Umbilical cord (tissue), 2 donors: ENCODE results near the gene PDE8B. TPM values are rescaled to one million over a fixed set of nuclear protein-coding genes. Genes with fewer than 3 reads are reported as not detected.

Experiments used
- DNase-seq: peaks from one replicate; pipeline ENCODE4 v3.0.0-alpha.2; 2015; ENCODE audit warnings: low spot score
- total RNA-seq: library from RNA; depleted of rRNA; stranded (reverse); fragments of >200 nt; gene quantifications from one replicate; pipeline ENCODE4 v1.2.3, GENCODE V29; 2014; ENCODE audit warnings: low replicate concordance; ENCODE audit not compliant: insufficient read depth

Gene PDE8B
- total RNA-seq, 1 donor from 2014 or later, result 5.8 TPM

DNA sequence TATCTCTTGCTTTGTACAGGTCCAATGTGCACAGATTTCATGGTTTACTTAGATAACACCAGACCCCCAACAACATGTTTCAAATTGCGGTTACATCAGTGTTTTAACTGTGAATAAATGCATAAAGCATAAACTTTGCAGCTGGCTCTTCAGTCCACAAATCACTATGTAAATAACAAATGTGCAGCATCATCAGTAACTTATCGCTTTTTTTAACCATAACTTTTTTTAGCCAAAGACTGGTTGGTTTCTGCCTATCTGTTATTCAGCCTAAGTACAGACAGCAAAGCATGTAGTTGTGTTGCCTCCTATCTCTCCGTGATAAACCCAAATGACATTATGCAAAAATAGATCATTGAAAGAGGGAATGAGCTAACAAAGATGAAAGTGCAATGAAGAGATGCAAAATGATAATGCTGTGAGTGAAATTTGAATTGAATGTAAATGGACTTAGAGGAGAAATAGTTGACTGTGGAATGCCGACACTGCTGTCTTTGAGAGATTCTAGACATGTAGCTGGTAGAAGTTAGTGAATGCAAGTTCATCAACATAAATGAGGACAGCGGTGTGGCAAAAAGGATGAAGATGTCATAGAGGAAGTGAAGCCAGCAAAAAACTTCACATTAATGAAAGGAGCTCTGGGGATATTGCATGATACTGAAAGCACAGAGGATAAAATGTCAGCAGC lies 108.8 kb downstream of the PDE8B start:
- no peak for DNase-seq

DNA sequence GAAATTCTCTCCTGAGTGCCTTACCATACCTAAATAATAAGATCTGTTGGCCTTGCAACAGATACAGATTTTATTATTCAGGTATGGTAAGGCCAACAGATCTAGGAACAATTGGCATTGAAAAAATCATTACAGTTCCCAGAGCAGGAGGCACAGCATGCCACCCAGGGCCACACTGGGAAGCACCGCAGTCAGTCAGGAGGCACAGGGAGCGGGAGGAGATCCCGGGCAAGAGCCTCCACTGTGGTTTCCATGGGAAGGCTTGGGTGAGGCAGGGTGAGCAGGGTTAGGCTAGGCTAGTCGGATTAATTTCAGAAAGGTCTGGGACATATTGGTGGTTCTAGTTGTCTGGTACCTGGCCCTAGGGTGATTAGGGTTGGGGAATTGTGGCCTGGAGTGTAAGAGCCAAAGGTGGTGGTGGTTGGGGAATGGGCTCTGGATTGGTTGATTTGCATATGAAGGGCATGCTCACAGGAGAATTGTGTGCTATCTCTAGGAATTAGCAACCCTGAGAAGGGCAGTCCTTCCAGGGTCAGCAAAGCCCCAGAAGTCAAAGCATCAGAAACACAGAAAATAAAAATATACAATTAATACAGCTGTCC lies 111.4 kb downstream of the PDE8B start:
- DNase-seq, result no peak

DNA sequence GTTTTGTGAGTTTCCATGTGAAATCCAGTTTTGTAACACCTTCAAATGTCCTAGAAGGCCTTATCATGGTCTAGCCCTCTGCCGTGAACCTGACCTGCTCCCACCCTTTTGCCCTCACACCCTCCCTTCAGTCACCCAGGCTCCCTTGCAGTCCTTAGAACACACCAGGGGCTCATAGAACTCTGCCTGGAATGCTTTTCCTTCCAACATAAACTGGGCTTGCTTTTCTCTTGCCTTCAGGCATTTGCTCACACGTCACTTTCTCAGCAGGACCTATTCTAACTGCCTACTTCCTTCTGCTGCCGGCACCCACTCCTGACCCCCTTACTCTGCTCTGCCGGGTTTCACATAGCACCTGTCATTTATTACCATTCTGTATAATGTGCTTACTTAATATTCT lies 111.9 kb downstream of the PDE8B start:
- no peak for DNase-seq

DNA sequence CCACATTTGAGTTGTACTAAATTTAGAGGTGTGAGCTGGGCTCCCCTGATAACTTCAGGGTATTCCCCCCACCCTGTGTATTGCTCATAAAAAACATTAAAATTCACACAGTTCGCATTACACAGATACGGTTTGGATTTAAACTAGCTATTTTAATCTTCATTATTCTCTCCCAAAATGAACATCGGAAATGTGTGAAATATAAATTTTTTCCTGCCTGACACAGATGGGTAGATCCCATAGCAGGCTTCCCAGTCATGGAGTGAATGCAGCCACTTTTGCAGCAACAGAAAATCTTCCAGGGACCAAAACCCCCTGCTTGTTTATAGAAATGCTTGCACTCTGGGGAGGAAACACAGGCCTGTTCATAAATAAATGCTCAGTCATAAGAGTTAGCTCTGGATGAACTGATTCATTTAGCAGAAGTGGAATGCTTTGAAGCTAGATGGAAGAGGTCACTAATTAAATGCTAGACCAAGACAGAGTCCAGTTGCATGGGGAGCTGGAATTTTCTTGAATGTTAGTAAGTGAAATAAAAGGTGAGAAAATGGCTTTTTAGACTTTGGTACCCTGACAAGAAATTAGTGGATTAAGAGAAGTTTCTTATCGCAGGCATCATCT lies 115.6 kb downstream of the PDE8B start:
- DNase-seq, result peak; percentile 9

DNA sequence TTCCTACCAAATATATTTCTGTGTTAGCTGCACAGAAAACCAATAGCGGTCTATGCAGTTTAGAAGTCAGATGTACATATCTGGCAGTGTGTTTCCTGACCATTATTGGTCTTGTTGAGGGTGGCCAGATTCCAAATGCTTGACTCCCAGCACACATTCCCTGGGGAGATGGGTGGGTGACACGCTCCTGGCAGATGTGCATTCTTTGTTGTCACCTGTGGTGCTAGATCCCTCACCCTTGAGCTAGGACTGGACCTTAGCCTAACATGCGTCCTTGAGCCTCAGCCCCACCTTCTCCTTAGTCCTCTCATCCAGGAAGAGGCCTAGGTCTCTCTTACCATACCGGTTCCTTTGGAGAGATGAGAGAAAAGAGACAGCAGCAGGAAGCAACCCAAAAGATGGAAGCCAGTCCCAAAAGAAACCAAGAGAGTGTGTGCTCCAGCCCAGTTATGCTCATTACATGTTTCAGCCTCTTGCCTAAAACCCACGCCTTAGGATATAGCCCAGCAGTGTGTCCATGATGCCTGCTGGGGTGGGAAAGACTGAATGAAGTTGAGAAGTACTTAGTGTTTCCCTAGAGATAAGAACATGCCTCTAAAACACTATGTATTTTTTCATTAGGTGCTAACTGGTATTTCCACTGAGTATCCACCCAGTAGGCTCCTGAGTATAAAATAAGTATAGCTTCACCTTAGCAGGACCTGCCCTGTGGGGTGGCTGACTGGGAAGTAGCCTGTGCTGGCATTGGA lies 116.7 kb downstream of the PDE8B start:
- no peak for DNase-seq

DNA sequence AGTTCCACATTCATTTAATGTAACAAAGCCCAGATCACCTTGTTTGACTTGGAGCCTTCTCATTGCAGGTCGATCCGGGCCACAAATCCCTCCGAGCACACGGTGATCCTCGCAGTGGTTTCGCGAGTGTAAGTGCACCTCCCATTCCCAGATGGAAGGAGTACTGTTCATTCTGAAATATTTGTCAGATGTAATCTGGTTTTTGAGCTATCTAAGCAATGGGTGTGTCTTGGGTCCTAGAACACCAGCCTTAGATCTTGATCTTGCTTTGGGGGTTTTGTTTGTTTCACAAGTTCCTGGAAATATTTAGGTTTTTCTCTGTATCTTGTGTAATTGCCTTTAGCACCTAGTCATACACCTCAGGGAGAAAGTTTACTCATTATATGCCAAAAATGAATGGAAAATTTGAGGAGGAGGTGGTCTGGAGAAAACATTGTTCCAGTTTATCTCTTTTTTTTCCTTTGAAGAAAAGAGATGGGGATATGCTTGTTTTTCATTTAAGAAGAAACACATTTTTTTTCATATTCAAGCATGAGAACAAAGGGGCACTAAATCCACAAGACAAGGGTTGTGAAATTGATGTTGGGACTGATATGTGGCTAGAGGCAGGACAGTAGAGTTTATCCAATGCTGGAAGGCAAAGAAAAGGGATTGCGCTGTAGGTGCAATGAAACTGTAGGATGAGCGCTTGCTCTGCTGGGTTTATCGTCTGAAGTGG lies 118.6 kb downstream of the PDE8B start:
- no peak for DNase-seq

DNA sequence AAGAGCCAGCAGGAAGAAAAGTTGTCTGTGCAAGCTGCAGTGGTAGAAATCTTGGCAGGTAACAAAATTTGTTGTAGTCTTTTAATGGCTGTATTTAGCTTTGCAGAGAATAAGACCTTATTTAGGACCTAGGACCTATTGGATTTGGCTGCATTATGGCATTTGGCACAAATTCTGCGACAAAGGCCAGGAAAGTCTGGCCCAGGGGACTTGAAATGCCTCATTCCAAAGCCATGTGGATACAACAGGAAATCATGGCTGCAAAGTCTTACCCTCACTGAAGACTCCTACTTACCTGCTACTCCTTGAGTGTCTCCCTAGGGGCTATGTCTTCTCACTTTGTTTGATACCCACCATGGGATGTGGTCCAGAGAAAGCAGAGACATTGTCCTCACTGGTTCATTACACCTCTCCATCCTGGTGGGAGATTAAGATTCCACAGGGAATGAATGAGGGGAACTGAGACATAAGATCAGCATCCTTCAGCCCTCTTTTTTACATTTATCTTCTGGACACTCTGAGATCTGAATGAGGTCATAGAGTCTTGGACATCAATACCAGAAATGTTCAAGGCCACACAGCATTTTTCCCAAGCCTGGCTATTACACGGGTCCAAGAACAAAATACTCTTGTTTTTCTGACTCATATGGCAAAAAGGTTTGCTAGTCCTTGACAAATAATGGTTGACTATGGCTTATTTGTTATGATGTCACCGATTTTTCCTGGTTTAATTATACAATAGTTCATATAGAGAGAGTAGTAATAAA lies 119.4 kb downstream of the PDE8B start:
- no peak for DNase-seq

DNA sequence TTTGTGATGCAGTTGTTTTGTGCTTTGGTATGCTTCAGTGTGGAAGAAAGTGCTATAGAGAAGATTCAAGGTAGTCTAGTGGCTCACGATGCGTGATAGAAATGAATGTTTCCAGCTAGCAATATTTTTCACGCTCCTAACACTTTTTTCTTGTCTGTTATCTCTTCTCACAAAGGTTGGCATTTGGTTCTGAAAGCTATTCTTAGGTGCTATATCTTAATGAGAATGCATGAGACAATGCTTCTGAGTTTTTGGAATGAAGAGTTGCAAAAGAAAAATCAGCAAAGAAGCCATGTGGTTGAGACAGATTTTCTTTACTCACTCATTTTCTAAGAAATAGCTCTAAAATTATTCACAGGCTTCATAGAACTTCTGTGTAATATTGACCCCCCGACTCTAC lies 122.6 kb downstream of the PDE8B start:
- no peak for DNase-seq

DNA sequence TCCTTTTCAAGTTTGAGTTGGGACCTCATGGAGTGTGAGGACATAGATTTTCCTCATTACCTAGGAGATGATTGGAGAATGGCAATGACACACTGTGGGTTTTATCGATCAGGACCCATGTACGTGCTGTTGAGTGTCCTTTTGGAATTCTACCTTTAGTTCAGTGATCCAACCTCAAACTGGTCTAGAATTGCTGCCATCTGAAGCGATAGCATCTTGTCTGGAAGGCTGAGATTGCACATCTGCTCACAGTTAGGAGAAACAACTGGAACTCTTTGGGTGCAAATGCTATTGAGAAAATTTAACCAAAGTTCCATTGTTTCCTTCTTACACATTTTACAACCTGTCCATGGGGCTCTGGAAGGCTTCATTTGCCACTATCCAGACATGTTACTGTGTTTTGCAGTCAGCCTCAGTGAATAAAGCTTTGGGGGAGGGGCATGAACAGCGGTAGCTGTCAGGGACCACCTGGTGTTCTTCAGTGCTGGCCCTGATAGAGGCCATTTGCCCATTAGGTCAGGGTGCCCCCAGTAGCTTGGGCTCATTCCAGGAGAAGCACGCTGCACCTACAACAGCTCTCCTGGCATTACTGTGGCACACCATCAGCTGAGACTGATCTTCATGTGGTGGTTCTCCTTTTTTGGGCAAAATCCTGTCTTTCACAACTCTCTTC lies 123.1 kb downstream of the PDE8B start:
- no peak for DNase-seq

DNA sequence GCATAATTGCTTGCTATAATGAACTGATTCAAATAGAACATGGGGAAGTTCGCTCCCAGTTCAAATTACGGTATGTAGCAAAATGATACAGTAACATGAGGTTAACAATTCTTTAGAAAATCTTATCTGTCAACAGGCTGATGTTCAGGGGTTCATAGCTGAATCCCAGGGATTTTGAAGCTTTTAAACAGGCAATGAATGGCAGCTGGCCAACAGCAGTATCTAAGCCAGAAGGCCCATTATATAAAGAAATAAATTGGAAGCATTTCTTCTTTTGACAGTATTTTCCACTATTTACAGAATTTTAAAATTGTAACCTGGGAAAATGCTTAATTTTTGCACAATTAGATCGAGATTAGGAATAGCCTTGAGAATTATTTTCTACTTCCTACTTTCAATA lies 126.8 kb downstream of the PDE8B start:
- peak; percentile 66 for DNase-seq

DNA sequence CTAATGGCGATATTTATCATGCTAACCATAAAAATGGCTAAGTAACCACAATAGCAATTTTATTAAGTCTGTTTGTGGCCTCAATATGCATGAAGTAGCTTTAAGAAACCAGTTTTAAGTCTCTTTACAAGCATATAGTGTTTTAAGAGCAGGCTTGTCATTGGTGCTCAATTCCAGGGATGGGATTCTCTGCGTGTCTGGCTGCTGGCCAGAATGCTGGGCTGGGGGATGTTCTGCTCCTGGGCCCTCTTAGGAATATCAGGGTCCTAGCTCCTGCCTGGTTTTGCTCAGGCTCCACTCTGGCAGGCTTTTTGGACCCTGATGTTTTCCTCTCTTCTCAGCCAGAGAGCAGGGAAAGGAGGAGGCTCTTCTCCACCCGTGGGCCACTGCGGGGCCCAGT lies 127.2 kb downstream of the PDE8B start:
- peak; percentile 62 for DNase-seq

DNA sequence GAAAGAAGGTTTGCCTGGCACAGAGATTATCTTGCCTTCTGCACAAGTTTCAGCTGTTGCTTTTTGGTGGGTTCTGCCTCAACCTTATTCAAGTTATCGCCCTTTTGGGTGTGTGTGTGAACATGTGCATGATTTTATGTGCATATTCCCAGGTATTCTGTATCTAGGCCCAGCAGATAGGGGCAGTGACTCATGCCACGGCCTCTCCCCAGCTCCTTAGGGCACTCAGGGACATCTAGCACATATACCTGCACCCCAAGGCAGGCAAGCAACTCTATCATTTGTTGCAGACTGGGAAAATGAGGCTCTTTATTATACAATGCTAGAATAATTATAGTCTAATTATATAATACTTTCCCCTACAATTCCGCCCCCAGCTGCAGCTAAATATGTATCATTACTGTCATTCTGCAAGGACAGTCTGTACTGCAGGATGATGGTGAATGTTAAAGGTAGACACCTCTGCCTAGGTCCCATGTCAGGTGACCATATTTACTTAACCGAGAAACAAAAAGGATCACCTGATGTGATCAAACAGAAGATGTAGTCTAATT lies 128.9 kb downstream of the PDE8B start:
- no peak for DNase-seq

DNA sequence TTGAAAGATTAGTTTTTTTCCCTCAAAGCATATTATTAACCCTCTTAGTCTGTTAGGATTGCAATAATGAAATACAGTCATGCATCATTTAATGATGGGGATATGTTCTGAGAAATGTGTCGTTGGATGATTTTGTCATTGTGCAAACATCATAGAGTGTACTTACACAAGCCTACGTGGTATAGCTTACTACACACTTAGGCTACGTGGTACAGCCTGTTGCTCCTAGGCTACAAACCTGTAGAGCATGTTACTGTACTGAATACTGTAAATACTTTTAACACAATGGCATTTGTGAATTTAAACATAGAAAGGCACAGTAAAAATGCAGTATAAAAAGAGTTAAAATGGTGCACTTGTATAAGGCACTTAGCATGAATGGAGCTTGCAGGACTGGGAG lies 132.7 kb downstream of the PDE8B start:
- no peak for DNase-seq

DNA sequence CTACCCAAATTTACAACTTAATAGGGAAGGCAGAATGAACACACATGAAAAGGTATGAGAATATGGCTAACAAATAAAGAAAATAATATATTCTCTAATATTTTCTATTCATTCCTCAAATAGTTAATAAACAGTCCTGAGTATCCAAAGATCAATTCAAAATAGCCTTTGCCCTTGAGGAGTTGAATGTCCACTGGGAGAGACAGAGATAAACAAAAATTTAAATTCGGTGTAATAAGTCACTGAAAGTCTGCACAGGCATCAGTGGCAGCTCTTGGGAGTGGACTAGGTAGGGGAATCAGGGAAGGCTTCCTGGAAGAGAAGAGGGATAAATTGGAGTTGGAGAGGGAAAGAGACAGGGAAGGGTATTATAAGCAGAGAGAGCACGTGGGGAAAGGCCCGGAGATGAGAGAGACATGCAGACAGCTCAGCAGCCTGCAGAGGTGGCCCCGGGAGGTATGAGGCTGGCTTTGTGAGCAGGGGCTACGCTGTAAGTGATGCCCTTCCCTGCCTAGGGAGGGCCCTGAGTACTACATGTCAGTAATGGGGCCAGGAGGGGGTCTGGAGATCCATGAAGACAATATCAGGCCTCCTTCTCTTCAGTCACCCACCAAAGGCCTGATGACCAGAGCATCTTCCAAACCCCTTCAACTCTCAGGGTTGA lies 137.1 kb downstream of the PDE8B start:
- DNase-seq, result no peak

DNA sequence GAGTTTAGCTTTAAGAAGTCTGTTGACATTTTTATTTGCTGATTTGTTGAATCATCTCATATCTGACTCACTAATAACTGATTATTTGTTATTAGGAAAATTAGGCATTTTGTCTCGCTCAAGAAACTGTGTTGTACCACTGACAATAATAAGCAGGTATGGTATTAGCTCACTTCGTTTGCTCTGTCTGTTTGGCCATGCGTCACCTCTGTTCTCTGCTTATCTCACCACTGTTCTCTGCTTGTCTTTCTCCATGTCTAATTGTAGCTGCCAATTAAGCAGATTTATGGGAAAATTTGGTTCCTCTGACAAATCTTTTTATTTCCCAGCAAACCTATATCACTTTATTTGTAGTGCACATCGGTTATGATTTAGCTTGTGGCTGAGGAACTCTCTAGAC lies 142.8 kb downstream of the PDE8B start:
- DNase-seq, result no peak

DNA sequence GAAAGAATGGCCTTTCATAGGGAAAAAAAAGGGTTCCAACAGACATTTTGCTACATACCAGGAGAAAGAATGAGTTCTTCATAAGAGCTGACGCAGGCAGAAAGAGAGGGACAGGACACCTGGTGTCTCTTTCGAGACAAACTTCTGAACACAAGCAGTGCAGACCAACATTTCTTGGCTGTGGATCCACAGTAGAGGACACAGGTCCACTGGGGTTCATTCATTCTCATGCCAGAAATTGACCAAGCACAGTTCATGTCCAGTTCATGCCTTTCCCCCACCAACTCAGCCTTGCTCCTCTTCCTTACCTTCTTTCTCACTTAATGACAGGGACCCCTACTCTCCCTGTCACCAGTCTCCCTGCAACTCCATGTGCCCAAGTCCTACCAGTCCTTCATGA lies 144.0 kb downstream of the PDE8B start:
- DNase-seq, result no peak

DNA sequence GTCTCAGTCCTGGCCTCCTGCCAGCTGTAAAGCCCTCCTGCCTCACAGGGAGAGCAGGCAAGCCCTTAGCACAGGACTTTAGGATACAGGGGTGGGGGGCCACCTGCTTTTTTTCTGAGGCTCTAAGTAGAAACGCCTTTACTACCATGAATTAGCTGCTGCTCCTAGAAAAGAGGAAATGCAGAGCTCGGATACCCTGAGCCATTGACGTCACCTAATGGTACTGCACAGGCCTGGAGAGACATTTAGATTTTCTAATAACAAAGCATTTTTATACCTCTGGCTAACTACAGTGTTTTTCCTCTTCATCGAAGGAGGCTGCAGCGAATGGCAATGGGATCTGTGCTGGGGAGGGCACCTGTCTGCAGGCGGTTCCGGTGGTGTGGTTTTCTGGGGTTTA lies 144.6 kb downstream of the PDE8B start:
- DNase-seq, result no peak

DNA sequence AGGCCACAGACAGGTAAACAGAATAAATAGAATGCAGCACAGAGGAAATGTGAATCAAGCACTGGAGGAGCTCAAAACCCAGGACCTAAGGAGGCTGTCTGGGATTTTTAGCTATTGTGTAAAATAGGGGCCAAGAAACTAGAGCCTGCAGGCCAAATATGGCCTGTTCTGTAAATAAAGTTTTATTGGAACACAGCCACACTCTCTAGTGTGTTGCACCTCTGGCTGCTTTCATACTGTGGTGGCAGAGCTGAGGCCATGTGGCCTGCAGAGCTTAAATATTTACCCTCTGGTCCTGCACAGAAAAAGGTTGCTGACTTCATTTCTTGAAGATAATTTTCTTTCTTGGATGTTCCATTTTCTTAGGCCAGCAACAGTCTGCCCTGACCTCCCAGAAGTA lies 145.3 kb downstream of the PDE8B start:
- no peak for DNase-seq

DNA sequence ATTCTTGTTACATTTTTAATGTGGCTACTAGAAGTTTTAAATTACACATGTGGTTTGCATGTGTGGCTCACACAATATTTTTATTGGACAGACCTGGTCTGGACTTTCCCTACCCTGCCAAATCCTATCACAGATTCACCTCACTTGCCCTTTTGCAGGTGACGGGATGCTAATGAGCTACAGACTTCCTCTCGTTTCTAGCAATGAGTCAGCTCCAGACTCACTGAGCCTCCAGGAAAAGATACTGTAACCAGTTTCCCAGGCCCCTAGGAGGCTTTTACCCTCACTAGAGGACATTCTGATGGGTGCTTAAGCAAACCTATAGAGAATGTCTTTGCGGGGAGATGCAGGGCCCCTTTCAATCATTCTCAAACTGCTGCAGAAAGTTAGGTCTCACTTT lies 146.3 kb downstream of the PDE8B start:
- DNase-seq, result no peak
